H9 (cell line): ENCODE measurements around the gene SNRPD1. TPM values are rescaled to one million over a fixed set of nuclear protein-coding genes. Genes with fewer than 3 reads are reported as not detected.

Source experiments
- DNase-seq: peaks from one replicate; pipeline ENCODE4 v3.0.0-alpha.2; 2017
- H2AFZ ChIP-seq: one replicate; pipeline ENCODE4 v1.6.1; 2013; ENCODE audit warnings: mild to moderate bottlenecking, low read length, control low read depth, moderate library complexity
- H2AK5ac ChIP-seq: 2 replicates; pipeline ENCODE4 v1.6.1; 2013; ENCODE audit warnings: low read length, control low read depth, mixed read lengths; ENCODE audit not compliant: insufficient read length
- H2BK120ac ChIP-seq: one replicate; pipeline ENCODE4 v1.6.1; 2013; ENCODE audit warnings: low read depth, mild to moderate bottlenecking, low read length, control low read depth, inconsistent platforms; ENCODE audit not compliant: poor library complexity, severe bottlenecking
- H2BK12ac ChIP-seq: 2 replicates; pipeline ENCODE4 v1.6.1; 2013; ENCODE audit warnings: low read length, control low read depth, mixed read lengths, low read depth; ENCODE audit not compliant: insufficient read length
- H2BK15ac ChIP-seq: 2 replicates; pipeline ENCODE4 v1.6.1; 2013; ENCODE audit warnings: low read depth, low read length, control low read depth
- H2BK20ac ChIP-seq: one replicate; pipeline ENCODE4 v1.6.1; 2013; ENCODE audit warnings: low read depth, mild to moderate bottlenecking, low read length, control low read depth, inconsistent platforms; ENCODE audit not compliant: poor library complexity, severe bottlenecking
- H2BK5ac ChIP-seq: 2 replicates; pipeline ENCODE4 v1.6.1; 2013; ENCODE audit warnings: low read length, control low read depth, mixed read lengths; ENCODE audit not compliant: insufficient read length
- H3K14ac ChIP-seq: 2 replicates; pipeline ENCODE4 v1.6.1; 2013; ENCODE audit warnings: low read length, control low read depth; ENCODE audit not compliant: insufficient read depth
- H3K18ac ChIP-seq: 2 replicates; pipeline ENCODE4 v1.6.1; 2013; ENCODE audit warnings: low read depth, mild to moderate bottlenecking, mixed read lengths, low read length, control low read depth; ENCODE audit not compliant: insufficient read length
- H3K23ac ChIP-seq: 2 replicates; pipeline ENCODE4 v1.6.1; 2013; ENCODE audit warnings: low read length, control low read depth, mixed read lengths, low read depth; ENCODE audit not compliant: insufficient read length
- H3K23me2 ChIP-seq: 2 replicates; pipeline ENCODE4 v1.6.1; 2013; ENCODE audit warnings: low read depth, mild to moderate bottlenecking, mixed read lengths, low read length, control low read depth; ENCODE audit not compliant: insufficient read length, poor library complexity, severe bottlenecking
- H3K27ac ChIP-seq: 2 replicates; pipeline ENCODE4 v1.5.1; 2013; ENCODE audit warnings: low read length, control low read depth, mixed read lengths, low read depth; ENCODE audit not compliant: insufficient read length
- H3K27me3 ChIP-seq: 2 replicates; pipeline ENCODE4 v1.6.1; 2013; ENCODE audit warnings: low read length, control low read depth, inconsistent platforms; ENCODE audit not compliant: insufficient read depth
- H3K4ac ChIP-seq: 2 replicates; pipeline ENCODE4 v1.6.1; 2013; ENCODE audit warnings: low read depth, mild to moderate bottlenecking, control low read depth, inconsistent platforms, low read length, moderate library complexity
- H3K4me1 ChIP-seq: 2 replicates; pipeline ENCODE4 v1.6.1; 2013; ENCODE audit warnings: low read length, control low read depth, inconsistent platforms; ENCODE audit not compliant: insufficient read depth
- H3K4me2 ChIP-seq: 2 replicates; pipeline ENCODE4 v1.6.1; 2013; ENCODE audit warnings: low read length, control low read depth, mixed read lengths; ENCODE audit not compliant: insufficient read length, insufficient read depth
- H3K56ac ChIP-seq: 2 replicates; pipeline ENCODE4 v1.6.1; 2013; ENCODE audit warnings: low read depth, mild to moderate bottlenecking, mixed read lengths, low read length, control low read depth; ENCODE audit not compliant: insufficient read length
- H3K79me1 ChIP-seq: 2 replicates; pipeline ENCODE4 v1.6.1; 2013; ENCODE audit warnings: low read depth, mild to moderate bottlenecking, moderate library complexity, low read length, control low read depth, inconsistent platforms; ENCODE audit not compliant: insufficient read depth, poor library complexity, severe bottlenecking
- H3K79me2 ChIP-seq: 2 replicates; pipeline ENCODE4 v1.6.1; 2013; ENCODE audit warnings: low read length, control low read depth, inconsistent platforms; ENCODE audit not compliant: insufficient read depth
- H3K9ac ChIP-seq: 2 replicates; pipeline ENCODE4 v1.6.1; 2013; ENCODE audit warnings: low read length, control low read depth, mixed read lengths; ENCODE audit not compliant: insufficient read length; ENCODE audit errors: extremely low read depth
- H3K9me3 ChIP-seq: one replicate; pipeline ENCODE4 v1.6.1; 2013; ENCODE audit warnings: low read depth, low read length, inconsistent platforms; ENCODE audit not compliant: control insufficient read depth
- H3T11ph ChIP-seq: one replicate; pipeline ENCODE4 v1.6.1; 2013; ENCODE audit warnings: mild to moderate bottlenecking, low read length, control low read depth, inconsistent platforms
- H4K20me1 ChIP-seq: one replicate; pipeline ENCODE4 v1.6.1; 2013; ENCODE audit not compliant: control insufficient read depth, insufficient read length, insufficient read depth
- H4K5ac ChIP-seq: 2 replicates; pipeline ENCODE4 v1.6.1; 2013; ENCODE audit warnings: low read depth, mild to moderate bottlenecking, mixed read lengths, low read length, control low read depth; ENCODE audit not compliant: insufficient read length
- H4K8ac ChIP-seq: replicated peaks from 2 replicates; pipeline ENCODE4 v1.6.1; 2013; ENCODE audit warnings: low read length, control low read depth, mixed read lengths, low read depth; ENCODE audit not compliant: insufficient read length
- H4K91ac ChIP-seq: 2 replicates; pipeline ENCODE4 v1.6.1; 2013; ENCODE audit warnings: low read depth, mild to moderate bottlenecking, moderate library complexity, mixed read lengths, low read length, control low read depth; ENCODE audit not compliant: insufficient read length
- H3K27ac Mint-ChIP-seq, 3 experiments: 2 replicates in 2 of 3; 3 replicates in 1 of 3; pipeline ENCODE4 v1.8.0; 2020 to 2021; ENCODE audit warnings: mixed read lengths in 3 of 3, mild to moderate bottlenecking in 1 of 3, moderate library complexity in 1 of 3
- H3K27me3 Mint-ChIP-seq: 2 replicates; pipeline ENCODE4 v1.8.0; 2021; ENCODE audit warnings: low read depth, mild to moderate bottlenecking, moderate library complexity, mixed read lengths
- H3K36me3 Mint-ChIP-seq, 3 experiments: 2 replicates in 2 of 3; 3 replicates in 1 of 3; pipeline ENCODE4 v1.8.0; 2020 to 2021; ENCODE audit warnings: low read depth in 3 of 3, mixed read lengths in 3 of 3; ENCODE audit not compliant: insufficient read depth in 1 of 3
- H3K4me1 Mint-ChIP-seq, 2 experiments: 2 replicates each; pipeline ENCODE4 v1.8.0; 2020; ENCODE audit warnings: mixed read lengths in 2 of 2
- H3K4me3 Mint-ChIP-seq, 2 experiments: 2 replicates in 1 of 2; 3 replicates in 1 of 2; pipeline ENCODE4 v1.8.0; 2020 to 2021; ENCODE audit warnings: mild to moderate bottlenecking in 2 of 2, mixed read lengths in 2 of 2, moderate library complexity in 1 of 2
- H3K9me3 Mint-ChIP-seq, 2 experiments: 2 replicates in 1 of 2; 3 replicates in 1 of 2; pipeline ENCODE4 v1.8.0; 2020; ENCODE audit warnings: mild to moderate bottlenecking in 2 of 2, mixed read lengths in 2 of 2, moderate library complexity in 1 of 2
- CTCF ChIP-seq: fragments of 200-600 bp; sonication (generic); conservative IDR thresholded peaks from 3 replicates; pipeline ENCODE4 v1.8.0; 2021; ENCODE audit warnings: antibody characterized with exemption, mild to moderate bottlenecking
- WGBS: extraction: QIAGEN DNeasy Blood & Tissue Kit; methylation state at CpG from one replicate; pipeline ENCODE4 v1.1.7; 2013; ENCODE audit warnings: missing lambda C conversion rate, low lambda C conversion rate, mixed read lengths; ENCODE audit not compliant: insufficient read length; ENCODE audit errors: extremely low coverage; 5-methylcytosine and 5-hydroxymethylcytosine counted together
- total RNA-seq: library from RNA; stranded (reverse); gene quantifications from 2 replicates; pipeline ENCODE4 v1.2.1, GENCODE V29; 2021

Gene SNRPD1
- total RNA-seq, 1 experiment from 2014 or later: 178 TPM

- H2BK12ac ChIP-seq: no peak overlapping the region
- H3K56ac ChIP-seq: no peak overlapping the region
- H2BK5ac ChIP-seq: no peak overlapping the region
- Mint-ChIP-seq H3K9me3 (peaks cover 0 to 3% of the 10 kb centered on the region in 2 experiments; a peak in 2 of 5 replicates), H3K27me3 (no peaks in the 10 kb centered on the region), H3K4me3 (peak overlapping the region; percentile 31 to 51; a peak in 3 of 5 replicates), H3K27ac (no peak overlapping the region), H3K36me3 (peaks cover 0 to 8% (median 2%) of the 10 kb centered on the region in 3 experiments; a peak in 2 of 7 replicates), H3K4me1 (peaks cover 8 to 13% of the 10 kb centered on the region in 2 experiments)
- no peak overlapping the region for H2BK20ac ChIP-seq
- H3K23me2 ChIP-seq: peaks cover 4% of the 10 kb centered on the region
- no peak overlapping the region for H3T11ph ChIP-seq
- no peak overlapping the region for H4K5ac ChIP-seq
- H3K9me3 ChIP-seq: no peaks in the 10 kb centered on the region
- no peak overlapping the region for H4K91ac ChIP-seq
- no peak overlapping the region for H2BK15ac ChIP-seq
- no peak overlapping the region for H3K27ac ChIP-seq
- no peak overlapping the region for H3K9ac ChIP-seq
- H3K4me1 ChIP-seq: no peaks in the 10 kb centered on the region
- no peak overlapping the region for H3K18ac ChIP-seq
- no peaks in the 10 kb centered on the region for H3K27me3 ChIP-seq
- H2AFZ ChIP-seq: no peak overlapping the region
- no peak overlapping the region for H2BK120ac ChIP-seq
- no peak overlapping the region for H3K14ac ChIP-seq
- H3K79me2 ChIP-seq: peaks cover 12% of the 10 kb centered on the region; the same call in 1 of the 2 replicates
- no CpG with 5 or more reads among the region's 5 CpGs for whole genome bisulfite sequencing
- TF ChIP-seq CTCF: no peak
- H3K23ac ChIP-seq: no peak overlapping the region
- no peak for DNase-seq
- no peak overlapping the region for H4K8ac ChIP-seq
- no peaks in the 10 kb centered on the region for H3K79me1 ChIP-seq
- no peak overlapping the region for H3K4me2 ChIP-seq
- H4K20me1 ChIP-seq: peaks cover 3% of the 10 kb centered on the region
- no peak overlapping the region for H2AK5ac ChIP-seq
- no peak overlapping the region for H3K4ac ChIP-seq
Measured at GRCh38 chr18:21602299-21602587, 9.9 kb upstream of the SNRPD1 start.
